ENCODE data around the gene LRRC8D. TPM values are rescaled to one million over a fixed set of nuclear protein-coding genes. Genes with fewer than 3 reads are reported as not detected.
A peak's percentile ranks its signal among the peaks of the same experiment; 100 is the strongest.

LRRC8D gene
- total and polyA plus RNA-seq, 11 donors, result 2.1 to 16.5 (median 8.0) TPM

DNA sequence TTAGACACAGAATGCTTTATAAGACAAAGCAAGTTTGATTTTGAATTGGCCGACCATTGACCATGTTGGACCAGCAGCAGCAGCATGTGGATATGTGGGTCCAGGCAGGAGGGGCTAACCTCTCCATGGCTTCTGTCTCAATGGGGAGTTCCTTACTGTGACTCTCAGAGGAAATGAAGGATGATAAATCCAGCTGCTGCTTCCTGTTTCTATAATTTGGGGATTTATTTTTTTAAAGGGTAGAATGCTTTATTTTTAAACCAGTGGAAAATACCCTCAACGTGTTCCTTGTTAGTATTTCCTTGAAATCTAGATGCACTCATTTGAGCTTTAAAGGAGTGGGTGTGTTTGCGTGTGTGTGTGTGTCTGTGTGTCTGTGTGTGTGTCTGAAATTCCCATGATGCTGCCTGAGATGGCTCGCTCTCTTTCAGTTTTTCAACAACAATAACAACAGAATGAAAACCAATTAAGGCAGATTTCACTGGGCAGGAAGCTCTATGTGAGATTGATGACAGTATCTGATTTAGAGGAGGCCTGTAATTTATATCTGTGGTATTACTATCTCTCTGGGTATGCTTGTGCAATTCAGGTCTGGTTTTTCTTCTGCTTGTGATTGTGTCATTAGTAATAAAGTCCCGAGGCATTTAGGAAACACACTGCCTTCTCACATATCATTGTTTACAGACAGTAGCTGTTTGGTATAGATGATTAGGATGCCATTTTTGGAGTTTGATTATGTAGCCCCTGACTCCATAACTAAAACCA, 88.0 kb downstream of the LRRC8D start:
- no peaks in the 10 kb centered on the region for H3K9me3 ChIP-seq
- intact Hi-C loops (cut with DNase I), result loop anchor here in 4 of 10 donors (5.0 to 10.0 kb wide), 3 partner anchors 37 to 67 kb away; no protein-coding TSS in a partner anchor
- TF ChIP-seq, protein P1, sequence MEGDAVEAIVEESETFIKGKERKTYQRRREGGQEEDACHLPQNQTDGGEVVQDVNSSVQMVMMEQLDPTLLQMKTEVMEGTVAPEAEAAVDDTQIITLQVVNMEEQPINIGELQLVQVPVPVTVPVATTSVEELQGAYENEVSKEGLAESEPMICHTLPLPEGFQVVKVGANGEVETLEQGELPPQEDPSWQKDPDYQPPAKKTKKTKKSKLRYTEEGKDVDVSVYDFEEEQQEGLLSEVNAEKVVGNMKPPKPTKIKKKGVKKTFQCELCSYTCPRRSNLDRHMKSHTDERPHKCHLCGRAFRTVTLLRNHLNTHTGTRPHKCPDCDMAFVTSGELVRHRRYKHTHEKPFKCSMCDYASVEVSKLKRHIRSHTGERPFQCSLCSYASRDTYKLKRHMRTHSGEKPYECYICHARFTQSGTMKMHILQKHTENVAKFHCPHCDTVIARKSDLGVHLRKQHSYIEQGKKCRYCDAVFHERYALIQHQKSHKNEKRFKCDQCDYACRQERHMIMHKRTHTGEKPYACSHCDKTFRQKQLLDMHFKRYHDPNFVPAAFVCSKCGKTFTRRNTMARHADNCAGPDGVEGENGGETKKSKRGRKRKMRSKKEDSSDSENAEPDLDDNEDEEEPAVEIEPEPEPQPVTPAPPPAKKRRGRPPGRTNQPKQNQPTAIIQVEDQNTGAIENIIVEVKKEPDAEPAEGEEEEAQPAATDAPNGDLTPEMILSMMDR (IDR thresholded peaks at IDR 0.05), result no peak
- TF ChIP-seq POLR2A (IDR thresholded peaks at IDR 0.05), result no peak
- DNase-seq (peak in 3 of 5 donors; percentile 36 to 49 (median 48)), ATAC-seq (peak; percentile 25 to 71 (median 36))
- WGBS, 4 donors, result 35 to 48% (median 42%) methylated on average over 5 of the region's 5 CpGs
- H3K27me3 ChIP-seq, result no peaks in the 10 kb centered on the region
- H3K27ac ChIP-seq, result peak overlapping the region in 11 of 12 donors; percentile 19 to 77 (median 54)
- H3K4me1 ChIP-seq, result peaks cover 6 to 70% (median 41%) of the 10 kb centered on the region in 12 donors
- no peaks in the 10 kb centered on the region for H3K36me3 ChIP-seq
- H3K4me3 ChIP-seq, result no peak overlapping the region

DNA sequence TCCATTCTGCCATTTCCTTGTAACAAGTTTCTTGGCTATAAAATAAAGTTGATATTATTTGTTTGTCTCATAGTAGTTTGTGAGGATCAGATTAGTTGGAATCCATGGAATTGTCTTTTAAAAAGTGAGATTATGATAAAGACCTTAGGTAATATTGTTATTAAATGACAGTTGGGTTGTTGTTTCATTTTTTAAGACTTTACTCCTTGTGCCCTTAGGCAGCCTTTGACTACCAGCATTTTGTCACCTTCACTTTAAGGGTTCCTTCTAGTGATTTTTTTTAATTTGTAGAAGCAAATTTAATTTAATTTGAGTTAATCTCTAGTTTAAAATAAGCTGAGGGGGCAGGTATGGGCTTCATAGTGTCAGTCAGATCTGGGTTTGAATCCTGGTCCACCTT, 89.4 kb downstream of the LRRC8D start:
- H3K27ac ChIP-seq, result peak overlapping the region in 4 of 12 donors; percentile 19 to 54 (median 38)
- ATAC-seq, result no peak
- intact Hi-C loops (cut with DNase I), result loop anchor here in 1 of 10 donors (5.0 kb wide), 1 partner anchor 68 kb away; no protein-coding TSS in a partner anchor

DNA sequence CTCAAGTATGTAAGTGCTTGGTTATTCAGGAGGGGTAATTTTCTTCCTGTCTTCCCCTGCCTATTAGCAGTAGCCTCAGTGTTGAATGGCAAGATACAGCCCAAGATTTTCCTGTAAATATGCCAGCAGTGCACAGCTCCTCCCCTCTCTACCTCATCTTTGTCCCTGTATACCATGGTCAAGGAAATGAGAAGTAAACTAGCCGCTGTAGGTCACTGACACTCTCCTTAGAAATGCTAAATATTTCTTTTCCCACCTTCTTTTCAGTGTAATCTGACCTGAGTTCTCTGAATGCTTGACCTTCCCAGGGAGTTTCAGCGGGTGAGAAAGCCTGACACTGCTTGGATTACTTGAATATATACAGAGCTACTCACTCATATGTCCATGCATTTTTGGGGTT, 89.9 kb downstream of the LRRC8D start:
- H3K9me3 ChIP-seq, result no peaks in the 10 kb centered on the region
- no peak overlapping the region for H3K27ac ChIP-seq
- no peaks in the 10 kb centered on the region for H3K27me3 ChIP-seq
- DNase-seq (no peak), ATAC-seq (no peak)
- peaks cover 6 to 52% (median 32%) of the 10 kb centered on the region in 12 donors for H3K4me1 ChIP-seq
- WGBS, 4 donors, result 74 to 79% (median 76%) methylated on average over 2 of the region's 2 CpGs
- H3K36me3 ChIP-seq, result no peaks in the 10 kb centered on the region
- no peak for TF ChIP-seq POLR2A (IDR thresholded peaks at IDR 0.05)
- TF ChIP-seq, protein P1 (IDR thresholded peaks at IDR 0.05), result no peak
- intact Hi-C loops (cut with DNase I), result loop anchor here in 1 of 10 donors (5.0 kb wide), 1 partner anchor 68 kb away; no protein-coding TSS in a partner anchor
- no peak overlapping the region for H3K4me3 ChIP-seq

More for the DNA sequence above, 89.4 kb downstream of the LRRC8D start:
- Histone ChIP-seq H3K36me3 (no peaks in the 10 kb centered on the region), H3K4me1 (peaks cover 6 to 56% (median 32%) of the 10 kb centered on the region in 12 donors), H3K27me3 (no peaks in the 10 kb centered on the region), H3K4me3 (no peak overlapping the region), H3K9me3 (no peaks in the 10 kb centered on the region)
- DNase-seq, result no peak
- no peak for TF ChIP-seq POLR2A (IDR thresholded peaks at IDR 0.05)
- TF ChIP-seq, protein P1 (IDR thresholded peaks at IDR 0.05), result no peak

DNA sequence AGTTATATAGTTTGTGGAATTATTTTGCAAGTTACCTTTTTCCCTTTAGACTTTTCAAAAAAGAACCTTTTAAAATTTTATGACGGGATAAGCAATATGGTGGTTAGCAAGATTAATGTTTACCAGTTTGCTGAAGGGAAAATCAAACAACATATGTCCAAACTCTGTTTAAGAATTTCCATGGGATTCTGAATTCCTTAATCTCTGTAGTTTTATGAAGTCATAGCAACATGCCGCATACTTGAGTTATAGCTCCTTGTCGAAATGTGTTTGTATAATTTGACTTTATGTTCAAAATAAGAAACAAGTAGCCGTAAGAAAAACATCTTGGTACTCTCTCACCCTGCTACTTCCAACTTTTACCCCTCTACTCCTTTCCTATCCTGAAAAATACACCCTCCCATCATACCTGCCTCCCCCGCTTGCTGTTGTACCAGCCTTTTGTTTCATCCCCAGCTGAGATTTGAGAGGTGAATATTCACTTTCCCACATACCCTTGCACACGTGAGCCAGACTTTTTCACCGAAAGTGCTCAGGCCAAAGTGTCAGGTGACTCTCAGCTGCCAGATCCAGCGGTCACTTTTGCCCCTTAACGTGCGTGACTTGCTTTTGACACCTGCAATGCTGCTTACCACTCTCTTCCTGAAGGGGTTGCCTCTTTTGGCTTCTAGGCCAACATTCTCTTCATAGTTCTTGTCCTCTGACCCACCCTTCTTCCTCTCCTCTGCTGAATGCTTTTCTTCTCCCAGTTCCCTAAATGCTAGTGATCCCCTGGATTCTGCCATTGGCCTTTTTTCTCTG, 90.6 kb downstream of the LRRC8D start:
- Histone ChIP-seq H3K27me3 (no peaks in the 10 kb centered on the region), H3K36me3 (no peaks in the 10 kb centered on the region), H3K27ac (no peak overlapping the region), H3K4me3 (no peak overlapping the region), H3K9me3 (no peaks in the 10 kb centered on the region), H3K4me1 (peaks cover 6 to 48% (median 28%) of the 10 kb centered on the region in 12 donors)
- DNase-seq (no peak), ATAC-seq (no peak)
- WGBS, 4 donors, result 87 to 94% (median 91%) methylated on average over 10 of the region's 10 CpGs
- intact Hi-C loops (cut with DNase I), result loop anchor here in 1 of 10 donors (5.0 kb wide), 1 partner anchor 69 kb away; no protein-coding TSS in a partner anchor
- no peak for TF ChIP-seq POLR2A (IDR thresholded peaks at IDR 0.05)
- TF ChIP-seq, protein P1 (IDR thresholded peaks at IDR 0.05), result no peak

All from heart left ventricle (tissue), 16 donors.